HepG2 (cell line): ENCODE results near the gene LAMA5. TPM values are rescaled to one million over a fixed set of nuclear protein-coding genes. Genes with fewer than 3 reads are reported as not detected.

ENCODE experiments used
- ATAC-seq: fragments of 200-7000 bp; cut with Tn5 transposase; 3 replicates; pipeline ENCODE4 v1.9.1; 2020; ENCODE audit warnings: mild to moderate bottlenecking, moderate library complexity
- BruUV-seq: library from RNA; stranded (reverse); fragments of 400-500 nt; replicated peaks from 2 replicates; lab custom pipeline; 2021; lab: Mats Ljungman, UMichigan
- CTCF ChIA-PET: fragments of 300-600 bp; formaldehyde crosslinking; extraction: SDS; loops from one replicate; lab custom pipeline; 2021; ENCODE audit warnings: low total read pairs, inconsistent platforms, low intra/inter-chr PET ratio; lab: Yijun Ruan, JAX
- POLR2A ChIA-PET: fragments of 350-600 bp; sonication (Branson Sonifier 250); formaldehyde crosslinking; loops from one replicate; lab custom pipeline; 2020; ENCODE audit warnings: antibody characterized with exemption, inconsistent platforms; lab: Yijun Ruan, JAX
- DNase-seq: peaks from one replicate; pipeline ENCODE4 v3.0.0-alpha.2; 2015; ENCODE audit warnings: low spot score
- FAIRE-seq: peaks from 3 replicates; lab custom pipeline; 2011; peaks lifted over from hg19 to GRCh38; lab: Jason Lieb, UNC
- H2AFZ ChIP-seq: one replicate; pipeline ENCODE4 v1.6.1; 2011; ENCODE audit warnings: low read length, inconsistent platforms
- H3K27ac ChIP-seq: fragments of 300-600 bp; 3 replicates; pipeline ENCODE4 v1.8.0; 2011; ENCODE audit warnings: mixed run types, mild to moderate bottlenecking, mixed read lengths, low read length, inconsistent platforms; ENCODE audit not compliant: insufficient read depth; ENCODE audit errors: extremely low read length
- H3K27me3 ChIP-seq, 2 experiments: fragments of 200-600 bp in 1 of 2; 2 replicates in 1 of 2; 3 replicates in 1 of 2; pipeline versions ENCODE4 v1.6.0 to v1.8.0; 2011; ENCODE audit warnings: low read length in 2 of 2, mild to moderate bottlenecking in 2 of 2, moderate library complexity in 2 of 2, inconsistent platforms in 1 of 2; ENCODE audit not compliant: insufficient read depth in 2 of 2, control insufficient read depth in 1 of 2
- H3K36me3 ChIP-seq, 2 experiments: fragments of 200-600 bp in 1 of 2; replicated peaks in 1 of 2; 2 replicates in 1 of 2; 3 replicates in 1 of 2; pipeline versions ENCODE4 v1.5.1 to v1.8.0; 2011; ENCODE audit warnings: low read length in 2 of 2, inconsistent platforms in 1 of 2; ENCODE audit not compliant: insufficient read depth in 2 of 2, control insufficient read depth in 1 of 2
- H3K4me1 ChIP-seq: 2 replicates; pipeline ENCODE4 v1.5.1; 2012; ENCODE audit warnings: low read length, inconsistent platforms; ENCODE audit not compliant: insufficient read depth
- H3K4me2 ChIP-seq: 2 replicates; pipeline ENCODE4 v1.6.0; 2011; ENCODE audit warnings: low read depth, low read length, inconsistent platforms
- H3K4me3 ChIP-seq, 3 experiments: fragments of 200-600 bp in 1 of 3; sonication (generic), shearing (Covaris generic) in 1 of 3; replicated peaks in 1 of 3; 2 replicates each; pipeline ENCODE4 v1.5.1; 2011 to 2016; ENCODE audit warnings: low read length in 3 of 3, inconsistent platforms in 2 of 3, low read depth in 2 of 3, mild to moderate bottlenecking in 2 of 3, control low read depth in 1 of 3, mixed read lengths in 1 of 3; ENCODE audit not compliant: insufficient read depth in 1 of 3
- H3K79me2 ChIP-seq: one replicate; pipeline ENCODE4 v1.6.1; 2011; ENCODE audit warnings: low read length, inconsistent platforms; ENCODE audit not compliant: insufficient read depth
- H3K9ac ChIP-seq: 2 replicates; pipeline ENCODE4 v1.6.0; 2011; ENCODE audit warnings: mild to moderate bottlenecking, low read depth, low read length, inconsistent platforms; ENCODE audit not compliant: insufficient read depth
- H3K9me3 ChIP-seq: 2 replicates; pipeline ENCODE4 v1.5.1; 2012; ENCODE audit warnings: mild to moderate bottlenecking, low read length
- H4K20me1 ChIP-seq: 2 replicates; pipeline ENCODE4 v1.6.0; 2011; ENCODE audit warnings: inconsistent platforms, mild to moderate bottlenecking, low read length, moderate library complexity; ENCODE audit not compliant: insufficient read depth
- AGO1 ChIP-seq: fragments of 200-400 bp; formaldehyde crosslinking; IDR thresholded peaks from 2 replicates; pipeline ENCODE4 v1.6.1; 2017; ENCODE audit warnings: mild to moderate bottlenecking, low read depth, low read length, moderate library complexity; ENCODE audit not compliant: poor library complexity, severe bottlenecking
- ATF5 ChIP-seq: sonication (generic); formaldehyde crosslinking; IDR thresholded peaks from 2 replicates; pipeline ENCODE4 v1.4.0; 2020; ENCODE audit warnings: mild to moderate bottlenecking, low read depth, missing genetic modification reagents
- HHEX ChIP-seq: IDR thresholded peaks from 2 replicates; pipeline ENCODE4 v1.6.1; 2016; ENCODE audit warnings: control low read depth
- KLF11 ChIP-seq: IDR thresholded peaks from 2 replicates; pipeline ENCODE4 v1.6.1; 2016; ENCODE audit warnings: missing compliant biosample characterization
- KMT2B ChIP-seq: IDR thresholded peaks from 2 replicates; pipeline ENCODE4 v1.6.1; 2016; ENCODE audit warnings: missing genetic modification reagents, missing compliant biosample characterization
- MAFG ChIP-seq: sonication (generic); formaldehyde crosslinking; IDR thresholded peaks from 2 replicates; pipeline ENCODE4 v1.5.1; 2020; ENCODE audit warnings: mild to moderate bottlenecking, missing genetic modification reagents
- MIER2 ChIP-seq: IDR thresholded peaks from 2 replicates; pipeline ENCODE4 v1.6.1; 2016; ENCODE audit warnings: missing biosample characterization, missing genetic modification reagents
- MLX ChIP-seq: IDR thresholded peaks from 2 replicates; pipeline ENCODE4 v1.6.1; 2016
- MNT ChIP-seq: fragments of 450-650 bp; IDR thresholded peaks from 2 replicates; pipeline ENCODE4 v1.6.1; 2016
- MTA3 ChIP-seq: sonication (generic); formaldehyde crosslinking; IDR thresholded peaks from 2 replicates; pipeline ENCODE4 v1.4.0; 2020; ENCODE audit warnings: missing genetic modification reagents
- MYNN ChIP-seq: sonication (generic); formaldehyde crosslinking; IDR thresholded peaks from 2 replicates; pipeline ENCODE4 v1.4.0; 2020; ENCODE audit warnings: mild to moderate bottlenecking, low read depth, missing genetic modification reagents
- NR2F6 ChIP-seq, 2 experiments: IDR thresholded peaks; 2 replicates each; pipeline ENCODE4 v1.6.1; 2016; ENCODE audit warnings: antibody characterized with exemption in 1 of 2, mild to moderate bottlenecking in 1 of 2
- REXO4 ChIP-seq: sonication (generic); formaldehyde crosslinking; IDR thresholded peaks from 2 replicates; pipeline ENCODE4 v1.8.0; 2022; ENCODE audit warnings: missing genetic modification reagents, mild to moderate bottlenecking, borderline replicate concordance
- SALL2 ChIP-seq: sonication (generic); formaldehyde crosslinking; IDR thresholded peaks from 2 replicates; pipeline ENCODE4 v1.8.1; 2023; ENCODE audit warnings: mild to moderate bottlenecking, missing genetic modification reagents, inconsistent platforms
- SMARCE1 ChIP-seq: fragments of 450-650 bp; IDR thresholded peaks from 2 replicates; pipeline ENCODE4 v1.6.1; 2017; ENCODE audit warnings: borderline replicate concordance
- SPEN ChIP-seq: sonication (generic); formaldehyde crosslinking; IDR thresholded peaks from 2 replicates; pipeline ENCODE4 v1.5.1; 2020; ENCODE audit warnings: low read depth, mild to moderate bottlenecking, missing genetic modification reagents
- XRCC5 ChIP-seq: fragments of 200-400 bp; formaldehyde crosslinking; optimal IDR thresholded peaks from 2 replicates; pipeline ENCODE3; 2017; ENCODE audit warnings: mild to moderate bottlenecking, low read length
- ZNF207 ChIP-seq: fragments of 450-650 bp; IDR thresholded peaks from 2 replicates; pipeline ENCODE4 v1.6.1; 2016; ENCODE audit warnings: antibody characterized with exemption, borderline replicate concordance
- ZNF557 ChIP-seq: sonication (generic); formaldehyde crosslinking; IDR thresholded peaks from 2 replicates; pipeline ENCODE4 v1.4.0; 2020; ENCODE audit warnings: missing genetic modification reagents
- ZNF607 ChIP-seq: sonication (generic); formaldehyde crosslinking; IDR thresholded peaks from 2 replicates; pipeline ENCODE4 v1.5.1; 2020; ENCODE audit warnings: missing genetic modification reagents, mild to moderate bottlenecking, borderline replicate concordance
- ZNF768 ChIP-seq: sonication (generic); formaldehyde crosslinking; IDR thresholded peaks from 2 replicates; pipeline ENCODE4 v1.4.0; 2020; ENCODE audit warnings: missing genetic modification reagents
- ZNF883 ChIP-seq: sonication (generic); formaldehyde crosslinking; IDR thresholded peaks from 2 replicates; pipeline ENCODE4 v1.5.1; 2020; ENCODE audit warnings: mild to moderate bottlenecking, missing genetic modification reagents; ENCODE audit errors: not compliant biosample characterization
- WGBS: methylation state at CpG from one replicate; pipeline ENCODE4 v1.1.6; 2017; ENCODE audit warnings: low lambda C conversion rate; 5-methylcytosine and 5-hydroxymethylcytosine counted together
- in situ Hi-C: cut with HindIII; loops from 2 replicates; pipeline ENCODE4 v1.10.0; 2017; ENCODE audit warnings: low pct_unique_long_range_greater_than_20kb; ENCODE audit not compliant: extremely low pct_ligation_motif_present
- intact Hi-C: fragments of 100-400 bp; cut with micrococcal nuclease; formaldehyde crosslinking; loops from one replicate; pipeline ENCODE4 v1.10.0; 2022; ENCODE audit not compliant: unreplicated experiment
- polyA plus RNA-seq, 8 experiments: library from polyadenylated mRNA; depleted of rRNA in 3 of 8; stranded (reverse) in 7 of 8; unstranded in 1 of 8; fragments of >200 nt; fragmentation: Illumina TruSeq in 4 of 8; extraction: Trizol in 4 of 8; gene quantifications; 2 replicates each; pipeline versions ENCODE4 v1.2.1 to v1.2.3, GENCODE V29; 2011 to 2016; ENCODE audit warnings: low read depth in 4 of 8, missing spikeins in 1 of 8, mixed read lengths in 1 of 8; ENCODE audit not compliant: insufficient read depth in 1 of 8
- total RNA-seq, 5 experiments: library from RNA; depleted of rRNA; stranded (reverse); fragments of >200 nt; fragmentation: Illumina TruSeq; extraction: Trizol; gene quantifications; 2 replicates each; pipeline ENCODE4 v1.2.3, GENCODE V29; 2016; ENCODE audit warnings: low read depth in 1 of 5

The LAMA5 gene
- total and polyA plus RNA-seq, 2 of the 13 experiments (the other 11 are each of a cell fraction or from before 2014, with no cell fraction given), result 21.0 to 44.7 TPM

GRCh38 chr20:62302341-62303061 lies 64.6 kb downstream of the LAMA5 start, which contains the start of gene ADRM1:
Gene ADRM1 (plus strand): TSS chr20:62302997. CDS start chr20:62303569, 572 bp downstream.
- WGBS, result under 1% methylated on average over 44 of the region's 81 CpGs
- FAIRE-seq, result peak; percentile 54
- peak; percentile 54; the same call in 1 of the 2 replicates for TF ChIP-seq NR2F6 (IDR thresholded peaks at IDR 0.05)
- TF ChIP-seq NR2F6 (CRISPR knock-in tag; IDR thresholded peaks at IDR 0.05), result peak; percentile 45; the same call in 1 of the 2 replicates
- peak; percentile 53 for TF ChIP-seq MNT
- TF ChIP-seq REXO4 (CRISPR knock-in tag), result no peak
- TF ChIP-seq SALL2, result peak; percentile 38; the same call in 1 of the 2 replicates
- TF ChIP-seq KLF11 (CRISPR knock-in tag), result no peak
- no peak for TF ChIP-seq MTA3 (CRISPR knock-in tag)
- peak; percentile 50; the same call in 1 of the 2 replicates for TF ChIP-seq ZNF607 (CRISPR knock-in tag)
- peak; percentile 94 for TF ChIP-seq AGO1
- no peak for TF ChIP-seq ZNF883 (CRISPR knock-in tag)
- no peak for TF ChIP-seq ATF5 (CRISPR knock-in tag)
- TF ChIP-seq MYNN, result 0 out of 2 replicates have a peak, but pooled peaks have one; percentile 82
- no peak for TF ChIP-seq ZNF557
- TF ChIP-seq SPEN, result peak; percentile 98
- peak; percentile 78 for TF ChIP-seq KMT2B (CRISPR knock-in tag)
- TF ChIP-seq MIER2 (CRISPR knock-in tag), result peak; percentile 84; the same call in 1 of the 2 replicates
- peak; percentile 83 for TF ChIP-seq ZNF768 (CRISPR knock-in tag)
- TF ChIP-seq XRCC5, result peak; percentile 100
- peak; percentile 89 for TF ChIP-seq MAFG
- TF ChIP-seq HHEX (CRISPR knock-in tag), result no peak
- no peak for TF ChIP-seq ZNF207
- no peak for TF ChIP-seq MLX (CRISPR knock-in tag)
- no peak for TF ChIP-seq SMARCE1

More at GRCh38 chr20:62302341-62303061, 64.6 kb downstream of the LAMA5 start, which contains the start of gene ADRM1:
- BruUV-seq, result no TSS peak
- Histone ChIP-seq H3K9ac (peak within 1 kb of the TSS; percentile 91), H2AFZ (no peak within 1 kb of the TSS), H3K4me2 (peak within 1 kb of the TSS; percentile 99), H3K4me1 (peaks cover 50% of the 10 kb centered on the region), H4K20me1 (peaks cover 25% of the 10 kb centered on the region), H3K36me3 (peaks cover 15 to 31% of the 10 kb centered on the region in 2 experiments), H3K27me3 (no peaks in the 10 kb centered on the region; a peak in 1 of 5 replicates), H3K4me3 (peak within 1 kb of the TSS; percentile 74 to 98 (median 93)), H3K27ac (peak within 1 kb of the TSS; percentile 97), H3K9me3 (no peaks in the 10 kb centered on the region), H3K79me2 (peaks cover 32% of the 10 kb centered on the region)
- peak; percentile 73 for ATAC-seq
- peak; percentile 97 for DNase-seq
- ChIA-PET CTCF (interaction anchor here (1.3 to 6.1 kb wide), 6 partner anchors 66 to 108 kb away, joined by 4 to 73 read pairs (median 12); partner anchors contain the start of gene RPS21), POLR2A (interaction anchor here (0.7 to 8.3 kb wide), 7 partner anchors 65 to 109 kb away, joined by 3 to 187 read pairs (median 8); partner anchors contain the start of genes LAMA5 and RPS21)
- intact Hi-C loops (loop anchor here (1.0 kb wide), 2 partner anchors 74 to 80 kb away; no protein-coding TSS in a partner anchor), in situ Hi-C loops (loop anchor here (5.0 kb wide), 1 partner anchor 65 kb away; the partner anchor contains the start of gene LAMA5)
